Adrenal gland (tissue), 12 donors: ENCODE measurements around the gene AHR. TPM values are rescaled to one million over a fixed set of nuclear protein-coding genes. Genes with fewer than 3 reads are reported as not detected.

ENCODE experiments used
- DNase-seq, 7 donors: peaks; one replicate each; pipeline ENCODE4 v3.0.0-alpha.2; 2019 to 2020
- H3K27ac ChIP-seq, 5 donors: fragments of 200-600 bp; sonication (generic) in 4 of 5; 1 replicate in 3 of 5; 2 replicates in 2 of 5; pipeline versions ENCODE4 v1.5.1 to v1.8.0; 2016 to 2020; ENCODE audit warnings: mild to moderate bottlenecking in 1 of 5
- H3K27me3 ChIP-seq: fragments of 200-600 bp; 2 replicates; pipeline ENCODE4 v1.8.0; 2021
- H3K36me3 ChIP-seq, 2 donors: fragments of 200-600 bp; replicated peaks in 1 of 2; 1 replicate in 1 of 2; 2 replicates in 1 of 2; pipeline versions ENCODE4 v1.5.1 to v1.8.0; 2018 to 2022
- H3K4me1 ChIP-seq, 2 donors: fragments of 200-600 bp; replicated peaks in 1 of 2; 1 replicate in 1 of 2; 2 replicates in 1 of 2; pipeline versions ENCODE4 v1.5.1 to v1.8.0; 2018 to 2021
- H3K4me3 ChIP-seq, 4 donors: fragments of 200-600 bp; sonication (generic) in 3 of 4; one replicate each; pipeline ENCODE4 v1.5.1; 2016 to 2018
- H3K9me3 ChIP-seq, 3 donors: fragments of 200-600 bp; sonication (generic) in 1 of 3; replicated peaks in 1 of 3; 1 replicate in 2 of 3; 2 replicates in 1 of 3; pipeline versions ENCODE4 v1.5.1 to v1.8.0; 2016 to 2021
- CTCF ChIP-seq, 6 experiments: fragments of 450-650 bp in 4 of 6; fragments of 200-600 bp in 2 of 6; sonication (generic) in 1 of 6; IDR thresholded peaks; 1 replicate in 5 of 6; 2 replicates in 1 of 6; pipeline versions ENCODE4 v1.5.1 to v1.8.0; 2016 to 2021; ENCODE audit warnings: antibody characterized with exemption in 6 of 6, mild to moderate bottlenecking in 2 of 6, moderate library complexity in 1 of 6
- POLR2A ChIP-seq, 2 donors: fragments of 450-650 bp; IDR thresholded peaks; one replicate each; pipeline ENCODE4 v1.6.1; 2017; ENCODE audit warnings: antibody characterized with exemption in 2 of 2, mild to moderate bottlenecking in 2 of 2, moderate library complexity in 1 of 2
- WGBS, 4 donors: extraction: QIAGEN DNeasy Blood & Tissue Kit in 2 of 4; methylation state at CpG; one replicate each; pipeline versions ENCODE4 v1.1.5 to v1.1.7; 2013 to 2017; 5-methylcytosine and 5-hydroxymethylcytosine counted together
- intact Hi-C, 2 donors: fragments of 100-400 bp; cut with DNase I; formaldehyde crosslinking; loops; one replicate each; pipeline versions ENCODE4 v1.14.1 to v1.15.0; 2022 to 2023
- polyA plus RNA-seq, 3 donors: library from polyadenylated mRNA; stranded (reverse); fragments of 200-250 nt in 2 of 3; fragments of 350-450 nt in 1 of 3; fragmentation: Illumina TruSeq in 1 of 3; extraction: RNeasy Lipid Tissue Mini Kit (QIAGEN cat#74804) in 1 of 3; gene quantifications; one replicate each; pipeline ENCODE4 v1.2.3, GENCODE V29; 2013 to 2014
- total RNA-seq, 9 donors: library from RNA; depleted of rRNA in 4 of 9; stranded (reverse); fragments of >200 nt in 4 of 9; fragments of 120-200 nt in 1 of 9; fragmentation: NEBNext Ultra II Directional in 1 of 9; extraction: Animal tissue kit (Norgen Biotek cat#: 25700) in 1 of 9; gene quantifications; one replicate each; pipeline versions ENCODE4 v1.1.0 to v1.2.4, GENCODE V29; 2013 to 2023
- donor health status: healthy with polysubstance abuse.
- donor health status: Bipolar disorder and iron deficiency.
- donor health status: DM: yes; HTN: yes; CAD: no.
- donor health status: DM: no; HTN: no; CAD: no.
- donor health status: DM: no; HTN: no; CAD: no.
- donor health status: DM: yes; HTN: yes; CAD: no.

Gene AHR
- total and polyA plus RNA-seq, 12 donors: 7.8 to 161 (median 73.9) TPM

GRCh38 chr7:17275749-17276671 is 22.4 kb upstream of the AHR start:
- no peak for DNase-seq
- 75 to 83% (median 80%) methylated on average over 4 of the region's 4 CpGs for WGBS, 4 donors
- Histone ChIP-seq H3K9me3 (no peaks in the 10 kb centered on the region), H3K27ac (peak overlapping the region in 1 of 5 donors; percentile 42), H3K27me3 (no peaks in the 10 kb centered on the region), H3K4me1 (peaks cover 0 to 8% of the 10 kb centered on the region in 2 donors), H3K4me3 (no peak overlapping the region), H3K36me3 (no peaks in the 10 kb centered on the region)
- no peak for TF ChIP-seq CTCF (IDR thresholded peaks at IDR 0.05)
- no peak for TF ChIP-seq POLR2A (IDR thresholded peaks at IDR 0.05)
- intact Hi-C loops: no loop called here

GRCh38 chr7:17279061-17279460 is 19.4 kb upstream of the AHR start:
- intact Hi-C loops: no loop called here
- no peak overlapping the region for H3K4me3 ChIP-seq
- H3K27me3 ChIP-seq: no peaks in the 10 kb centered on the region
- H3K9me3 ChIP-seq: no peaks in the 10 kb centered on the region
- H3K4me1 ChIP-seq: peaks cover 0 to 8% of the 10 kb centered on the region in 2 donors
- H3K36me3 ChIP-seq: no peaks in the 10 kb centered on the region
- H3K27ac ChIP-seq: no peak overlapping the region
- WGBS, 4 donors: 72 to 89% (median 88%) methylated on average over 4 of the region's 4 CpGs
- no peak for DNase-seq
- TF ChIP-seq POLR2A (IDR thresholded peaks at IDR 0.05): no peak
- TF ChIP-seq CTCF (IDR thresholded peaks at IDR 0.05): no peak

- Histone ChIP-seq H3K27me3 (no peaks in the 10 kb centered on the region), H3K4me1 (peaks cover 12 to 17% of the 10 kb centered on the region in 2 donors), H3K27ac (no peak overlapping the region), H3K4me3 (no peak overlapping the region), H3K9me3 (no peaks in the 10 kb centered on the region), H3K36me3 (no peaks in the 10 kb centered on the region)
- TF ChIP-seq POLR2A (IDR thresholded peaks at IDR 0.05) (no peak), CTCF (IDR thresholded peaks at IDR 0.05) (no peak)
- DNase-seq: peak; percentile 64 to 84 (median 77)
- intact Hi-C loops: no loop called here
Measured at GRCh38 chr7:17289074-17289645, 9.3 kb upstream of the AHR start.

GRCh38 chr7:17292843-17293242 is 5.6 kb upstream of the AHR start:
- DNase-seq: no peak
- H3K27me3 ChIP-seq: no peaks in the 10 kb centered on the region
- H3K4me1 ChIP-seq: peaks cover 13 to 17% of the 10 kb centered on the region in 2 donors
- H3K4me3 ChIP-seq: no peak overlapping the region
- TF ChIP-seq CTCF (IDR thresholded peaks at IDR 0.05): no peak
- no peak for TF ChIP-seq POLR2A (IDR thresholded peaks at IDR 0.05)
- no peaks in the 10 kb centered on the region for H3K9me3 ChIP-seq
- 89 to 96% (median 92%) methylated on average over 4 of the region's 4 CpGs for WGBS, 4 donors
- H3K36me3 ChIP-seq: no peaks in the 10 kb centered on the region
- H3K27ac ChIP-seq: no peak overlapping the region
- intact Hi-C loops: loop anchor here in 1 of 2 donors (10.0 kb wide), 1 partner anchor 308 kb away; no protein-coding TSS in a partner anchor
